Measurements from ENCODE around the gene SNTA1.
"Not testable (repeated sequence)": the region's sequence is repeated elsewhere in the genome, so short reads cannot be mapped to it uniquely, and the experiment has no call there.

Gene SNTA1

DNA sequence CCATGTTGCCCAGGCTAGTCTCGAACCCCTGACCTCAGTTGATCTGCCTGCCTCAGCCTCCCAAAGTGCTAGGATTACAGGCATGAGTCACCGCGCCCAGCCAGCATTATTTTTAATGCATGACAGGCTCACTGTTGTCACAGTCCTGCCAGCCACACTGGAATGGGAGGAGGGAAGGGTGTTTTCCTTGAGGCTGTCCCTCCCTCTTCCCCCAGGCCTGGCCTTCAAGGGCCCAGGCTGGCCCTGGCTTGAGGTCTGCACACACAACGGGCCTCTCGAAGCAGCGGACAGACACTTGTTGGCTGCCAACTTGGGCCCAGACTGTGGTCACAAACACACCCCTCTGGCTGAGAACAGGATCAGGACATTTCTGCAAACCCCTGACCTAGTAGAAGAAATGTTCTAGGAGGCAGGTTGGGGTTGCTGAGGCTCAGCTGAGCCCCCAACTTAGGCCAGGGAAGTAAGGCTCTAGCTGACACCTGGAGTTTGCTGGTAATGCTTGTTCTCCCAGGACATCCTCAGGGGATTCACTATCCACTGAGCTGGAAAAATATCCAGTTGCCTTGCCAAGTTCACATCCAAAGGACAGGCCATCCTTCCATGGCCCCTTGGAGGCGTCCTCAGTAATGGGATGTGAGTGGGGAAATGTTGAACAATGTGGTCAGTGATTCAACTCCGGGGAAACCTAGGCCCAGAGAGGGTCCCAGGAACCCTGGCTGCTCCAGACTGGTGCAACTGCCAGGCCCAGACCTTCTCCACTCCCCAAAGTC is 9.9 kb downstream of the SNTA1 start:
- H3K36me3 Mint-ChIP-seq (ENCODE audit: insufficient read depth): peaks cover 4% of the 10 kb centered on the region
- ATAC-seq (replicated peaks; ENCODE audit: extremely low read depth, poor library complexity, severe bottlenecking) (no peak), DNase-seq (ENCODE audit: low spot score in 2 of 2) (no peak)
- H3K4me1 Mint-ChIP-seq: no peaks in the 10 kb centered on the region
- H3K4me3 Mint-ChIP-seq: no peak overlapping the region
- no peak overlapping the region for H3K27ac Mint-ChIP-seq (ENCODE audit: low read depth)
- H3K27me3 Mint-ChIP-seq: no peaks in the 10 kb centered on the region
- H3K9me3 Mint-ChIP-seq: no peaks in the 10 kb centered on the region

DNA sequence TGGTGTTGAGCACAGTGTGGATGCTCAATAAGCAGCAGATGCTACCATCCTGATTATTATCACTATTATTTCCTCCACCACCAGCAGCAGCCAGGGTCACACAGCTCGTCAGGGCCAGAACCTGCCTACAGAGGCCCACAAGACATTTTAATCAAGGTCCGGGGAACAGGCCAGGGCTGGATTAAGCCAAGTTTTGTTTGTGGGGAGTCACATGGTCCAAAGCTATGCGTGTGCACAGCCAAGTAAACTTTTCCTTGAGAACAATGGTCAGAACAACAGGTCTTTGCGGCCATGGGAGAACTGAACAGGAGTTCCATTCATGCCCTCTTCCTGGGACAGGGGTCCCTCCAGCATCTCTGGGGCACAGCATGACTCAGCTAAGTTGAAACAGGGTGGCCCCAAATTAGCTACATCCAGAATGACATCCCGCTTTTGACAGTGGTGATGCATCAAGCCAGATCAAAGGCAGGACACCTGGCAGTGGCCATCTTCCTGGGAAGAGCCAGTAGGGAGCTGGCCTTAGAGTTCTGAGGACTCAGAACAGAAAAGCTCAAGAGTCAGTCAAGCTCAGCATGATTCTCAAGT is 11.7 kb downstream of the SNTA1 start:
- ATAC-seq (replicated peaks; ENCODE audit: extremely low read depth, poor library complexity, severe bottlenecking) (no peak), DNase-seq (ENCODE audit: low spot score in 2 of 2) (no peak)
- no peak overlapping the region for H3K4me3 Mint-ChIP-seq
- no peaks in the 10 kb centered on the region for H3K4me1 Mint-ChIP-seq
- peaks cover 4% of the 10 kb centered on the region for H3K36me3 Mint-ChIP-seq (ENCODE audit: insufficient read depth)
- no peak overlapping the region for H3K27ac Mint-ChIP-seq (ENCODE audit: low read depth)
- H3K27me3 Mint-ChIP-seq: no peaks in the 10 kb centered on the region
- no peaks in the 10 kb centered on the region for H3K9me3 Mint-ChIP-seq

DNA sequence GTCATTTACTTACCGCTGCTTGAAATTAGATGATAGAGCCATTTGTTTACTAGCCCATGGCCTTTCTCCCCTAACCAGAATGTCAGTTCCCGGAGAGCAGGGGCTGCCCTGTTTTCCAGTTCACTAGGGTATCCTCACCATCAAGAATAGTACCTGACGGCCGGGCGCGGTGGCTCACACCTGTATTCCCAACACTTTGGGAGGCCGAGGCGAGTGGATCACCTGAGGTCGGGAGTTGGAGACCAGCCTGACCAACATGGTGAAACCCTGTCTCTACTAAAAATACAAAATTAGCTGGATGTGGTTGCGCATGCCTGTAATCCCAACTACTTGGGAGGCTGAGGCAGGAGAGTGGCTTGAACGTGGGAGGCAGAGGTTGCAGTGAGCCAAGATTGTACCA is 19.7 kb downstream of the SNTA1 start:
- H3K27ac Mint-ChIP-seq (ENCODE audit: low read depth); ATAC-seq (replicated peaks; ENCODE audit: extremely low read depth, poor library complexity, severe bottlenecking); H3K36me3 Mint-ChIP-seq (ENCODE audit: insufficient read depth): not testable (repeated sequence)

DNA sequence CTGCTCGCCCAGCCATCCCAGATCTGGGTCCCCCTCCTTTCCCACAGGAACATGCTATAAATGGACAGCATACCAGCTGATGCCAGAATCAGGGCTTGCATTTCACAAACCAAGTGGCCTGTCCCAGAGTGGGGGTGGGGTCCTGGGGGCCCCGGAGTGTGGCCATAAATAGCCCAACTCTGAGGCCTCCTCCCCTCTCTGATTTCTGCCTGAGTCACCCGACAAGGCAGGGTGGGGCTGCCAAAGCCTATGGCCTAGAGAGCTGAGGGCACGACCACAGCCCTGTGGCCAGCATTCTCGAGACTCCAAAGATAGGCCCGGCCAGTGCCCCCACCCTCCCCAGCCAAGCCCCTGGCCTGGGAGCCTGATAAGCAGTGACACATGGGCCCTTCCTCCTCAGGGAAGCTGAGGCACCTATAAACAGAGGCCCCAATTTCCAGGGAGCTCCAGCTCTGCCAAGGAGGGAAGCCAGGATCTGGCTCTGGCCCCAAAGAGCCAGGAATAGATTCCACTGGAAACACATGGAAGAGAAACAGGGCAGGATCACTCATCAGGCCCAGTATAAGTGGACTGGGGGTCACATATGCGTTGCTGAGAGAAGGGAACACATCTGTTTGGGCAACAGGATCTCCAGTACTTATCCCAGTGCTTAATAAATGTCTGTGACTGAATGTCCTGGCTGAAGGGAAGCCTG is 20.3 kb downstream of the SNTA1 start:
- no peaks in the 10 kb centered on the region for H3K4me1 Mint-ChIP-seq
- no peaks in the 10 kb centered on the region for H3K9me3 Mint-ChIP-seq
- no peaks in the 10 kb centered on the region for H3K27me3 Mint-ChIP-seq
- H3K36me3 Mint-ChIP-seq (ENCODE audit: insufficient read depth): no peaks in the 10 kb centered on the region
- H3K27ac Mint-ChIP-seq (ENCODE audit: low read depth): no peak overlapping the region
- no peak for ATAC-seq (replicated peaks; ENCODE audit: extremely low read depth, poor library complexity, severe bottlenecking)
- no peak for DNase-seq (ENCODE audit: low spot score in 2 of 2)
- no peak overlapping the region for H3K4me3 Mint-ChIP-seq

More for the DNA sequence above, 19.7 kb downstream of the SNTA1 start:
- DNase-seq (ENCODE audit: low spot score in 2 of 2); H3K4me1 Mint-ChIP-seq; H3K27me3 Mint-ChIP-seq; H3K9me3 Mint-ChIP-seq; H3K4me3 Mint-ChIP-seq: not testable (repeated sequence)

DNA sequence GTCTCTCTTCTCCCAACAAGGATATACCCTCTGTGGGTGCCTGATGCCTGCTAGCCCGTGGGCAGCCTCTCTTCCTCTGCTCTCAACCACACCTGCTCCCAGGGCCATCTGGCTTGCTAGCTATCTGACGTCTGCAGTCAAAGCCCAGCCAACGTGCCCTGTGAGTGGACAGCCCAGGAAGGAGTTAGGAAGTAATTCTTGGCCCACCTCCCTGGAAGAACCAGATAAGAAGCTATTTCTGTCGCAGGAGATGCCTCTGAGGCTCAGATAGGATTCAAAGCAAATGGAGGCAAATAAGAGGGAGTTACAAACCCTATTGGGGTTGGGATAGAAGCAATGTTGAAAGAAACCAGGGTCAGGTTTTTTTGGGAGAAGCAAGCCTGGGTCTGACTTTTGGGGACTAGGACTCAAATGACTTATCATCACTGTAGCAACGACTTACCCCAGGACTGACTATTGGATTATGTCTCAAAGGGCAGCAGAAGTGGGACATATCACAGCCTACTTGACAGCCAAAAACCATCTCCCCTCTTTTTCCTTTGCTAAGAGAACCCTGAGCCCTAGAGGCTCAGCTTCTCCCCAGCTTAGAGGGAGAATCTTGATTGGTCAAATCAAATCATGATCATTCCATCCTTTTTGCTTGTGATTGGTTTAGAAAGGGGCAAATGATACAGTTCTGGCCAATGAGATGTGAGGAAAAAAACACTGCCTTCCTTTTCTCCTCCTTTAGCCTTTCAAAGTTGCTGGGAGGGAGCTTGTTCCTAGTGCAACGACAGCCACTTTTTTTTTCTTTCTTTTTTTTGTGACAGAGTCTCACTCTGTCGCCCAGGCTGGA is 24.2 kb downstream of the SNTA1 start:
- H3K27ac Mint-ChIP-seq (ENCODE audit: low read depth): no peak overlapping the region

DNA sequence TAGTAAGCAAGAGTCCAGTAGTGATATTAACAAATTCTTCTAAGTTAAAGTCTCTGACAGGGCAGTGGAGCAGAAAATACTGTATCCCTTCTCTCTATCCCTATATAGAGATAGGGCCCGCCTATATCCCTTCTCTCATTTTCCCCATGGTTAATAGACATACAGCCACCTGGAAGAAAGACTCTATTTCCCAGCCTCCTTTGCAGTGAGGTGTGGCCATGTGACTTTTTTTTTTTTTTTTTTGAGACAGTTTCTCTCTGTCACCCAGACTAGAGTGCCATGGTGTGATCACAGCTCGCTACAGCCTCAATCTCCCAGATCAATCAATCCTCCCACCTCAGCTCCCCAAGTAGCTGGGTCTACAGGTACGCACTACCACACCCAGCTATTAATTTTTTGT is 25.5 kb downstream of the SNTA1 start:
- no peak for ATAC-seq (replicated peaks; ENCODE audit: extremely low read depth, poor library complexity, severe bottlenecking)
- Mint-ChIP-seq H3K36me3 (ENCODE audit: insufficient read depth) (no peaks in the 10 kb centered on the region), H3K4me1 (no peaks in the 10 kb centered on the region), H3K27ac (ENCODE audit: low read depth) (no peak overlapping the region), H3K4me3 (no peak overlapping the region), H3K9me3 (no peaks in the 10 kb centered on the region), H3K27me3 (no peaks in the 10 kb centered on the region)
- no peak for DNase-seq (ENCODE audit: low spot score in 2 of 2)

More for the DNA sequence above, 24.2 kb downstream of the SNTA1 start:
- no peak overlapping the region for H3K4me3 Mint-ChIP-seq
- H3K9me3 Mint-ChIP-seq: no peaks in the 10 kb centered on the region
- H3K27me3 Mint-ChIP-seq: no peaks in the 10 kb centered on the region
- H3K4me1 Mint-ChIP-seq: no peaks in the 10 kb centered on the region
- DNase-seq (ENCODE audit: low spot score in 2 of 2): no peak
- H3K36me3 Mint-ChIP-seq (ENCODE audit: insufficient read depth): no peaks in the 10 kb centered on the region
- no peak for ATAC-seq (replicated peaks; ENCODE audit: extremely low read depth, poor library complexity, severe bottlenecking)

DNA sequence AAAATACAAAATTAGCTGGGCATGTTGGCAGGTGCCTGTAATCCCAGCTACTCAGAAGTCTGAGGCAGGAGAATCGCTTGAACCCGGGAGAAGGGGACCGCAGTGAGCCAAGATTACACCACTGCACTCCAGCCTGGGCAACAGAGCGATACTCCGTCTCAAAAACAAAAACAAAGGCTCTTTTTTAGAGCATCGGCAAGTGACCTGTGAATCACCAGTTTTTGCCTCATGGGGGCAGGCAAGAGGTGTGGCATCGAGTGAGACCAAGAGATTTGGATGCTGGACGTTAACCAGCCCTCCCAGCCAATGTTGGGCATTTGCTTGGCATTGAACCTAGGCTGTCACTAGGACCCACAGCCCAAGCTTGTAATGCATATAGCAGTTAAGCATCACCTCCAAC is 27.6 kb downstream of the SNTA1 start:
- no peak for ATAC-seq (replicated peaks; ENCODE audit: extremely low read depth, poor library complexity, severe bottlenecking)
- no peak for DNase-seq (ENCODE audit: low spot score in 2 of 2)
- Mint-ChIP-seq H3K9me3 (no peaks in the 10 kb centered on the region), H3K27me3 (no peaks in the 10 kb centered on the region), H3K4me1 (peaks cover 9% of the 10 kb centered on the region), H3K36me3 (ENCODE audit: insufficient read depth) (peaks cover 1% of the 10 kb centered on the region), H3K27ac (ENCODE audit: low read depth) (no peak overlapping the region), H3K4me3 (no peak overlapping the region)

DNA sequence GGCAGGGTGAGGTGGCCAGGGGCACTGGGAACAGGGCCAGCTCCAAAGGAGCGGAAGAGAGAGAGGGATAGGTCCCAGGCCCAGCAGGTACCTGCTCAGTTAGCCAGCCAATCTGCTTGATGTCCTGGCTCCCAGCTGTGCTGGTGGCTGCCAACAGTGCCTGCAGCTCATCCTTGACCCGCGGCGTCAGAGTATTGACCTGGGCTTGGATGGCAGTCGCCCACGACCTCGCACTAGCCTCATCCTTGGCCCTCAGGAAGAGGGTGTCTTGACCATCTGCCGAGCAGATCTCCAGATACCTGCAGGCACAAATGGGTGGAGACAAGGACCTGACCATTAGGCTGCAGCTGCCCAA is 31.1 kb downstream of the SNTA1 start:
- DNase-seq (ENCODE audit: low spot score in 2 of 2): no peak
- H3K4me1 Mint-ChIP-seq: peaks cover 9% of the 10 kb centered on the region
- H3K36me3 Mint-ChIP-seq (ENCODE audit: insufficient read depth): peaks cover 2% of the 10 kb centered on the region
- H3K27ac Mint-ChIP-seq (ENCODE audit: low read depth): no peak overlapping the region
- ATAC-seq (replicated peaks; ENCODE audit: extremely low read depth, poor library complexity, severe bottlenecking): no peak
- no peaks in the 10 kb centered on the region for H3K9me3 Mint-ChIP-seq
- H3K27me3 Mint-ChIP-seq: no peaks in the 10 kb centered on the region
- H3K4me3 Mint-ChIP-seq: no peak overlapping the region

DNA sequence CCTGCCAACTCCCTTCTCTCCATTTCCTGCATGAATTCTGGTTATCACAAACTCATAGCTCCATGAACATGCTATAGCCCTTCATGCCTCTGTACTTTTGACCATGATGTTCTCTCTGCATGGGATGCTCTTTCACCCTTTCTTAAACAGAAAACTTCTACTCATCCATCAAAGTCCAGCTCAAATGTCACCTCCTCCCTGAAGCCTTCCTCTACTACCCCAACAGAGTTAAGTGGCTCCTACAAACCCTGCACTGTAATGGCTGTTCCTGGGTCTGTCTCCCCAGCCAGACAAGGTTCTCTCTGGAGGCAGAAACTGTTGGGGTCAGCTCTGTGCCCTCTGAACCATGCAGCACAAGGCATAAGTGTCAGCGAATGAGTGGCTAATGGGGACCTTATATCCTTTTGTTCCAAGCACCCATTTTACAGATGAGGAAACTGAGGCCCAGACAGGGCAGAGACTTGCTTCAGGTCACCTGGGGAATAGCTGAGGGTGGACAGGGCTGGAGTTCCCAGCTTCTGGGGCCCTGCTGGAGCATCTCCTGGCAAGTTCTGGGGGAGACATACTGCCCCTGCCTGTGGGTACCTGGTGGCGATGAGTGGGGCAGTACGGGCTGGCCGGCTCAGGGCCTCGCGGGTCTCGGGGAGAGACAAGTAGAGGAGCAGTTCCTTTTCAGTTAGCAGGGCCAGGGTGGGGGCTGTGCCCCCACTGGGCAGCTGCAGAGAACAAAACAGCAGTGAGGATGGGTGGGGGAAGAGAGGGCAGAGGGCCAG is 31.7 kb downstream of the SNTA1 start:
- ATAC-seq (replicated peaks; ENCODE audit: extremely low read depth, poor library complexity, severe bottlenecking) (no peak), DNase-seq (ENCODE audit: low spot score in 2 of 2) (no peak)
- Mint-ChIP-seq H3K9me3 (no peaks in the 10 kb centered on the region), H3K4me1 (peaks cover 9% of the 10 kb centered on the region), H3K27ac (ENCODE audit: low read depth) (no peak overlapping the region), H3K4me3 (no peak overlapping the region), H3K27me3 (no peaks in the 10 kb centered on the region), H3K36me3 (ENCODE audit: insufficient read depth) (peaks cover 2% of the 10 kb centered on the region)

DNA sequence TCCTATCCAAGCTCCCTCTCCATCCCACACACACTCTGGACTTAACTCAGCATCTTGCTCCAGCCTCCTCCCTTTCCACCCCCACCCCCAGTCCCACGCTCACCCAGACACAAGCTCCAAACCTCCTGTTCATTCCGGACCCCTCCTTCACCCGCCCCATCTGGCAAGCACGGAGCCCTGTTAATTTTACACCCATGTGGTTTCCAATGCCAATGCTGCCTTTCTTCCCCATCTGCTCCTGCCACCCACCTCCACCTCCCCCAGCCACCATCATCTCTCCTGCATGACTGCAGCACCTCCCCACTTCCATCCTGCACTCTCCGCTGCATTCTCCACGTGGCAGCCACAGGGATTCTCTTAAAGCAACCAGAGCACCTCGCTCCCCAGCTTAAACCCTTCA is 32.3 kb downstream of the SNTA1 start:
- H3K36me3 Mint-ChIP-seq (ENCODE audit: insufficient read depth): peaks cover 2% of the 10 kb centered on the region
- peak overlapping the region; percentile 58 for H3K27ac Mint-ChIP-seq (ENCODE audit: low read depth)
- H3K4me1 Mint-ChIP-seq: peaks cover 9% of the 10 kb centered on the region
- no peaks in the 10 kb centered on the region for H3K9me3 Mint-ChIP-seq
- ATAC-seq (replicated peaks; ENCODE audit: extremely low read depth, poor library complexity, severe bottlenecking) (no peak), DNase-seq (ENCODE audit: low spot score in 2 of 2) (no peak)
- H3K4me3 Mint-ChIP-seq: no peak overlapping the region
- no peaks in the 10 kb centered on the region for H3K27me3 Mint-ChIP-seq

DNA sequence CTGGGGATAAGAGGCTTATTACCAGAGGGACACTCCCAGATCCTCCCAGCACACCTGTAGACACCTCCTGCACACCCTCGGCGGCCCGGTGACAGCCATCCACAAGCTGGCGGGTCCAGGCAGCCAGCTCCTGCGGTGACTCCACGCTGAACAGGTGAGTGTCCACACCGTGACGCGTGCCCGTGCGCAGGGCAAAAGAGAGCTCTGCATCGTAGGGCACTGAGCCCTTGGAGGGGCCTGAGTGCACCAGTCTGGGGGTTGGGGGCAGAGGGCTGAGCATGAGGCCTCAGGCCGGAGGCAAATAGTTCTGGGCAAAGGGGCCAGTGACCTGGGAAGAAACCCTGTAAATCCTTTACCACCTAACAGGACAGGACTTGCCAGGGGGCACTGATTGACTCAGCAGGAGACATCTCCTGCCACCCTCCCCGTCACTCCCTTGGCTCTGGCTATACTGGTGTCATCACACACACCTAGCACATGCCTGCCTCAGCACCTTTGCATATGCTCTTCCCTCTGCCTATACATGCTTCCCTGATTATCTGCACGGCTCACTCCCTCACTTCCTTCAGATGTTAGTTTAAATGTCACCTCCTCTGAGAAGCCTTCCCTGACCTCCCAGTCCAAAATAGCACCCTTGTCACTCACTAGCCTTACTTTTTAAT is 33.4 kb downstream of the SNTA1 start:
- H3K4me3 Mint-ChIP-seq: no peak overlapping the region
- no peaks in the 10 kb centered on the region for H3K9me3 Mint-ChIP-seq

More for the DNA sequence above, 33.4 kb downstream of the SNTA1 start:
- no peaks in the 10 kb centered on the region for H3K27me3 Mint-ChIP-seq
- ATAC-seq (replicated peaks; ENCODE audit: extremely low read depth, poor library complexity, severe bottlenecking) (no peak), DNase-seq (ENCODE audit: low spot score in 2 of 2) (no peak)
- H3K27ac Mint-ChIP-seq (ENCODE audit: low read depth): peak overlapping the region; percentile 58
- H3K36me3 Mint-ChIP-seq (ENCODE audit: insufficient read depth): peaks cover 2% of the 10 kb centered on the region
- H3K4me1 Mint-ChIP-seq: peaks cover 9% of the 10 kb centered on the region

Measured in central memory CD8-positive, alpha-beta T cell (primary cell).